ENCODE results near the gene DGLUCY.
"Not testable (repeated sequence)": the region's sequence is repeated elsewhere in the genome, so short reads cannot be mapped to it uniquely, and the experiment has no call there.

Gene DGLUCY

GRCh38 chr14:91264151-91265150 lies 150.6 kb downstream of the DGLUCY start:
- peak; percentile 40 for DNase-seq

- no peak for DNase-seq
Observed at GRCh38 chr14:91265404-91265803, 151.5 kb downstream of the DGLUCY start.

- DNase-seq = not testable (repeated sequence)
Observed at GRCh38 chr14:91266276-91266675, 152.4 kb downstream of the DGLUCY start.

GRCh38 chr14:91267965-91268437 lies 154.1 kb downstream of the DGLUCY start:
- no peak for DNase-seq

GRCh38 chr14:91269076-91269991 lies 155.5 kb downstream of the DGLUCY start:
- no peak for DNase-seq

GRCh38 chr14:91270188-91270587 lies 156.3 kb downstream of the DGLUCY start:
- DNase-seq = no peak

- DNase-seq = no peak
Observed at GRCh38 chr14:91270619-91271018, 156.7 kb downstream of the DGLUCY start.

- DNase-seq = no peak
Observed at GRCh38 chr14:91271639-91272038, 157.8 kb downstream of the DGLUCY start.

- no peak for DNase-seq
Observed at GRCh38 chr14:91272341-91273272, 158.7 kb downstream of the DGLUCY start.

- no peak for DNase-seq
Observed at GRCh38 chr14:91273273-91273884, 159.5 kb downstream of the DGLUCY start.

GRCh38 chr14:91273885-91274273 lies 160.0 kb downstream of the DGLUCY start:
- no peak for DNase-seq

GRCh38 chr14:91274796-91275195 lies 160.9 kb downstream of the DGLUCY start:
- no peak for DNase-seq

Measured in right hindlimb (tissue), 1 donor.